Prostate gland (tissue), 2 donors: Measurements from ENCODE around the gene NKTR. TPM values are rescaled to one million over a fixed set of nuclear protein-coding genes. Genes with fewer than 3 reads are reported as not detected.

Experiments
- DNase-seq: peaks from one replicate; pipeline ENCODE4 v3.0.0-alpha.2; 2019; ENCODE audit warnings: low spot score
- H3K27ac ChIP-seq, 2 donors: fragments of 200-600 bp; sonication (generic); 2 replicates each; pipeline ENCODE4 v1.5.1; 2017 to 2019
- H3K27me3 ChIP-seq: fragments of 200-600 bp; sonication (generic); replicated peaks from 2 replicates; pipeline ENCODE4 v1.5.1; 2019; ENCODE audit not compliant: insufficient read depth
- H3K36me3 ChIP-seq, 2 donors: fragments of 200-600 bp; sonication (generic); 1 replicate in 1 of 2; 2 replicates in 1 of 2; pipeline versions ENCODE4 v1.5.1 to v1.8.1; 2017 to 2019
- H3K4me1 ChIP-seq: fragments of 200-600 bp; sonication (generic); replicated peaks from 2 replicates; pipeline ENCODE4 v1.5.1; 2019
- H3K4me3 ChIP-seq, 2 donors: fragments of 200-600 bp; sonication (generic); 2 replicates each; pipeline ENCODE4 v1.5.1; 2017 to 2019
- H3K9me3 ChIP-seq: fragments of 200-600 bp; sonication (generic); 2 replicates; pipeline ENCODE4 v1.5.1; 2017
- POLR2A ChIP-seq: fragments of 450-650 bp; IDR thresholded peaks from one replicate; pipeline ENCODE4 v1.6.1; 2016; ENCODE audit warnings: antibody characterized with exemption, mild to moderate bottlenecking
- POLR2AphosphoS5 ChIP-seq: sonication (generic); formaldehyde crosslinking; IDR thresholded peaks from one replicate; pipeline ENCODE4 v1.6.1; 2017; ENCODE audit warnings: antibody characterized with exemption
- WGBS: methylation state at CpG from one replicate; pipeline ENCODE4 v1.1.5; 2018; 5-methylcytosine and 5-hydroxymethylcytosine counted together
- intact Hi-C: fragments of 100-400 bp; cut with DNase I; formaldehyde crosslinking; loops from one replicate; pipeline ENCODE4 v1.14.2; 2022
- total RNA-seq, 2 donors: library from RNA; depleted of rRNA; stranded (reverse); fragments of >200 nt; gene quantifications; one replicate each; pipeline ENCODE4 v1.1.0, GENCODE V29; 2016
- TF ChIP-seq, protein P1 (sequence below), 4 experiments: fragments of 200-600 bp in 2 of 4; fragments of 450-650 bp in 2 of 4; sonication (generic) in 2 of 4; IDR thresholded peaks; 1 replicate in 3 of 4; 2 replicates in 1 of 4; pipeline ENCODE4 v1.5.1; 2016 to 2019; ENCODE audit warnings: antibody characterized with exemption in 4 of 4, mild to moderate bottlenecking in 2 of 4, moderate library complexity in 2 of 4

The NKTR gene
- total RNA-seq, 2 donors from 2014 or later = 42.2 to 91.6 TPM

DNA sequence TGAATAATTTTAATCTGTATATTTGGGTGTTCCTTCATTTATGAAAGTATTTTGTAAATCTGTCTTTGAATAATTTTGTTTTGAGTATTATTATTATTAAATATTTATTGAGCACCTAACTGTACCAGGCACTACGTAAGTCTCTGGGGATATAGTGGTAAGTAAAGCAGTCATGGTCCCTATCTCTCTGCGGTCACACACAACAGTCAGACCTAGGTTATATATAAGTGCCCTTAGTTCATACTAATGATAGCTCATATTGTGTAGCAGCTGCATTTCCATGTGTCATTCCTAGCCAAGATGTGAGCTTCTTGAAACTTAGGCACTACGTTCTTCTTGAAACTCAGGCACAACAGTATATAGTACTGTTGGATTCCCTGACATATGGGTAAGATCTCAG is 12.4 kb downstream of the NKTR start:
- H3K9me3 ChIP-seq = no peaks in the 10 kb centered on the region
- no peak for DNase-seq
- no peak overlapping the region for H3K4me3 ChIP-seq
- H3K27me3 ChIP-seq = no peaks in the 10 kb centered on the region
- no peaks in the 10 kb centered on the region for H3K36me3 ChIP-seq
- no peak for TF ChIP-seq POLR2AphosphoS5
- TF ChIP-seq, protein P1, sequence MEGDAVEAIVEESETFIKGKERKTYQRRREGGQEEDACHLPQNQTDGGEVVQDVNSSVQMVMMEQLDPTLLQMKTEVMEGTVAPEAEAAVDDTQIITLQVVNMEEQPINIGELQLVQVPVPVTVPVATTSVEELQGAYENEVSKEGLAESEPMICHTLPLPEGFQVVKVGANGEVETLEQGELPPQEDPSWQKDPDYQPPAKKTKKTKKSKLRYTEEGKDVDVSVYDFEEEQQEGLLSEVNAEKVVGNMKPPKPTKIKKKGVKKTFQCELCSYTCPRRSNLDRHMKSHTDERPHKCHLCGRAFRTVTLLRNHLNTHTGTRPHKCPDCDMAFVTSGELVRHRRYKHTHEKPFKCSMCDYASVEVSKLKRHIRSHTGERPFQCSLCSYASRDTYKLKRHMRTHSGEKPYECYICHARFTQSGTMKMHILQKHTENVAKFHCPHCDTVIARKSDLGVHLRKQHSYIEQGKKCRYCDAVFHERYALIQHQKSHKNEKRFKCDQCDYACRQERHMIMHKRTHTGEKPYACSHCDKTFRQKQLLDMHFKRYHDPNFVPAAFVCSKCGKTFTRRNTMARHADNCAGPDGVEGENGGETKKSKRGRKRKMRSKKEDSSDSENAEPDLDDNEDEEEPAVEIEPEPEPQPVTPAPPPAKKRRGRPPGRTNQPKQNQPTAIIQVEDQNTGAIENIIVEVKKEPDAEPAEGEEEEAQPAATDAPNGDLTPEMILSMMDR (IDR thresholded peaks at IDR 0.05) = no peak
- no peak for TF ChIP-seq POLR2A
- no peak overlapping the region for H3K27ac ChIP-seq
- H3K4me1 ChIP-seq = peaks cover 4% of the 10 kb centered on the region
- intact Hi-C loops = no loop called here
- 90% methylated on average over 3 of the region's 3 CpGs for WGBS

DNA sequence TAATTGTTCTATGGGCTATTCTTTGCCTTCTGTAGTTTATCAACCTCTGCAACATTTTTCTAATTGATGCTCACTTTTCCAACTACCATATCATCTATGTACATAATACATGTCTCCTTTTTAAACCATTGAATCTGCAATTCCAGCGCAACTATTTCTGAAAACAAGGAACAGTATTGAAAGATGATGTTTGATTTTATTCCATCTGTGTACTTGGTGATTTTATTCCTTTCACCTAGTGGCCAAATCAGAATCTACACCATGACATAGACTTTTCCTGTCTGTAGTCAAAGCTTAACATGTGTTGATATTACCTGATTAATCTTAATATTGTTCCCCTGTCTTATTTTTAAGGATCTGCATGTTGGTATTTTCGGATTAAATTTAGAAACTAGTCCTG is 13.0 kb downstream of the NKTR start:
- no peak overlapping the region for H3K27ac ChIP-seq
- H3K9me3 ChIP-seq = no peaks in the 10 kb centered on the region
- intact Hi-C loops = no loop called here
- TF ChIP-seq, protein P1 (IDR thresholded peaks at IDR 0.05) = peak in 3 of 4 experiments; percentile 26 to 36 (median 36)
- no peak for TF ChIP-seq POLR2AphosphoS5
- no peak for TF ChIP-seq POLR2A
- 82% methylated on average over 2 of the region's 2 CpGs for WGBS
- no peaks in the 10 kb centered on the region for H3K27me3 ChIP-seq
- DNase-seq = no peak
- H3K4me1 ChIP-seq = peaks cover 4% of the 10 kb centered on the region
- H3K4me3 ChIP-seq = no peak overlapping the region
- H3K36me3 ChIP-seq = no peaks in the 10 kb centered on the region

GRCh38 chr3:42631620-42632019 is 31.1 kb downstream of the NKTR start:
- intact Hi-C loops = no loop called here
- no peaks in the 10 kb centered on the region for H3K9me3 ChIP-seq

DNA sequence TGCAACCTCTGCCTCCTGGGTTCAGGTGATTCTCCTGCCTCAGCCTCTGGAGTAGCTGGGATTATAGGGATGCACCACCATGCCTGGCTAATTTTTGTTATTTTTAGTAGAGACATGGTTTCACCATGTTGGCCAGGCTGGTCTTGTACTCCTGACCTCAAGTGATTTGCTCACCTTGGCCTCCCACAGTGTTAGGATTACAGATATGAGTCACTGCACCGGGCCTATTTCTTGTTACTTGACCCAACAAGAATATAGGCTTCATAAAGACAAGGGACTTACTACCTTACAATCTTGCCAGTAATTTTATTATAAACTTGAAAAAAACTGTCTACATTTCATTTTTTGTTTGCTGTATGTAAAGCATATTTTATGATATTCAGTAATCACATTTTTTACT is 31.7 kb downstream of the NKTR start:
- intact Hi-C loops = no loop called here
- 79% methylated on average over 1 of the region's 1 CpG for WGBS
- Histone ChIP-seq H3K9me3 (no peaks in the 10 kb centered on the region), H3K4me3 (no peak overlapping the region), H3K27ac (no peak overlapping the region), H3K4me1 (no peaks in the 10 kb centered on the region), H3K36me3 (peaks cover 0 to 24% of the 10 kb centered on the region in 2 donors), H3K27me3 (no peaks in the 10 kb centered on the region)
- no peak for DNase-seq
- TF ChIP-seq POLR2AphosphoS5 (no peak), POLR2A (no peak)
- TF ChIP-seq, protein P1 (IDR thresholded peaks at IDR 0.05) = no peak

More at GRCh38 chr3:42631620-42632019, 31.1 kb downstream of the NKTR start:
- Histone ChIP-seq H3K4me3 (no peak overlapping the region), H3K27ac (no peak overlapping the region), H3K4me1 (no peaks in the 10 kb centered on the region), H3K27me3 (no peaks in the 10 kb centered on the region), H3K36me3 (peaks cover 0 to 21% of the 10 kb centered on the region in 2 donors)
- TF ChIP-seq, protein P1 (IDR thresholded peaks at IDR 0.05) = no peak
- TF ChIP-seq POLR2A (no peak), POLR2AphosphoS5 (no peak)
- 92% methylated on average over 2 of the region's 2 CpGs for WGBS
- no peak for DNase-seq

DNA sequence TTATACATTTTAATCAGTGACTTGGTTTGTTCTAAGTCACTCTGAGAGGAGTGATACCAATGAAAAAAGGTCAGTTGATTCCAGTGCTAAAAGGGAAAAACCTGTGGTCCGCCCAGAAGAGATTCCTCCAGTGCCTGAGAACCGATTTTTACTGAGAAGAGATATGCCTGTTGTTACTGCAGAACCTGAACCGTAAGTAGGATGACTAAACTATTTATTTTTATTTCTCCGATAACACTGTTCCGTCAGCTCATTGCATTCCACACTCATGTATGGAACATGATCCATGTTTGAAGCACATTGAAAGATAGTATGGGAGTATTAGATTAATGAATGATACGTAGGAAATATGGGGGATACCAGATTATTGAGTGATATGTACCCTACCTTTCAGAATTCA is 33.1 kb downstream of the NKTR start:
- DNase-seq = no peak
- Histone ChIP-seq H3K9me3 (no peaks in the 10 kb centered on the region), H3K27me3 (no peaks in the 10 kb centered on the region), H3K27ac (no peak overlapping the region), H3K4me1 (no peaks in the 10 kb centered on the region), H3K36me3 (peaks cover 0 to 28% of the 10 kb centered on the region in 2 donors), H3K4me3 (no peak overlapping the region)
- TF ChIP-seq POLR2AphosphoS5 (no peak), POLR2A (no peak)
- TF ChIP-seq, protein P1 (IDR thresholded peaks at IDR 0.05) = no peak
- WGBS = 86% methylated on average over 6 of the region's 6 CpGs
- intact Hi-C loops = no loop called here
